Measurements from ENCODE around the gene ENHO. TPM values are rescaled to one million over a fixed set of nuclear protein-coding genes. Genes with fewer than 3 reads are reported as not detected.

The ENHO gene
- total RNA-seq, 1 donor: not detected

GRCh38 chr9:34501889-34502425 lies 20.8 kb downstream of the ENHO start:
- TF ChIP-seq, protein P1, sequence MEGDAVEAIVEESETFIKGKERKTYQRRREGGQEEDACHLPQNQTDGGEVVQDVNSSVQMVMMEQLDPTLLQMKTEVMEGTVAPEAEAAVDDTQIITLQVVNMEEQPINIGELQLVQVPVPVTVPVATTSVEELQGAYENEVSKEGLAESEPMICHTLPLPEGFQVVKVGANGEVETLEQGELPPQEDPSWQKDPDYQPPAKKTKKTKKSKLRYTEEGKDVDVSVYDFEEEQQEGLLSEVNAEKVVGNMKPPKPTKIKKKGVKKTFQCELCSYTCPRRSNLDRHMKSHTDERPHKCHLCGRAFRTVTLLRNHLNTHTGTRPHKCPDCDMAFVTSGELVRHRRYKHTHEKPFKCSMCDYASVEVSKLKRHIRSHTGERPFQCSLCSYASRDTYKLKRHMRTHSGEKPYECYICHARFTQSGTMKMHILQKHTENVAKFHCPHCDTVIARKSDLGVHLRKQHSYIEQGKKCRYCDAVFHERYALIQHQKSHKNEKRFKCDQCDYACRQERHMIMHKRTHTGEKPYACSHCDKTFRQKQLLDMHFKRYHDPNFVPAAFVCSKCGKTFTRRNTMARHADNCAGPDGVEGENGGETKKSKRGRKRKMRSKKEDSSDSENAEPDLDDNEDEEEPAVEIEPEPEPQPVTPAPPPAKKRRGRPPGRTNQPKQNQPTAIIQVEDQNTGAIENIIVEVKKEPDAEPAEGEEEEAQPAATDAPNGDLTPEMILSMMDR (IDR thresholded peaks at IDR 0.05; ENCODE audit: insufficient read depth, low read length): peak; percentile 59
- no peak overlapping the region for H3K4me3 ChIP-seq (ENCODE audit: low read depth, low read length)
- peak; percentile 96 for DNase-seq (ENCODE audit: low read depth)

DNA sequence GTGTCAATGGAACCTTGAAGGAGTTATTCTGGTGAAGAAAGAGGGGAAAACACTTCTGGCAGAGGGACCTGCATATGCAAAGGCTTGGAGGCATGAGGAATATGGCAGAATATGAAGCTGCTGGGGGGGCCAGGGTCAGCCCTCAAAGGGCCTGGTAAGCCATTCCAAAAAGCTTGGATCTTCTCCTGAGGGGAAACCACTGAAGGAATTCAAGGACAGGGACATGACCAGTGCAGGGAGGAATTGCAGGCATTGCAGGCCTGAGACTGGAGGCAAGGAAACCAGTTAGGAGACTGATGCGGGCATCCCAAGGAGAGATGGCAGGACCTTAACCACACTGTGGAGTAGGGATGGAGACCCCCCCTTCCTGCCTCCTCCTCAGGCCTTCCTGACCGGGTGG lies 21.4 kb downstream of the ENHO start:
- H3K4me3 ChIP-seq (ENCODE audit: low read depth, low read length): no peak overlapping the region
- DNase-seq (ENCODE audit: low read depth): no peak
- TF ChIP-seq, protein P1 (IDR thresholded peaks at IDR 0.05; ENCODE audit: insufficient read depth, low read length): no peak

- DNase-seq (ENCODE audit: low read depth): peak; percentile 47
- TF ChIP-seq, protein P1 (IDR thresholded peaks at IDR 0.05; ENCODE audit: insufficient read depth, low read length): peak; percentile 99
- no peak overlapping the region for H3K4me3 ChIP-seq (ENCODE audit: low read depth, low read length)
These were observed 22.0 kb downstream of the ENHO start for GRCh38 chr9:34500623-34501267.

GRCh38 chr9:34499076-34499475 lies 23.7 kb downstream of the ENHO start:
- TF ChIP-seq, protein P1 (IDR thresholded peaks at IDR 0.05; ENCODE audit: insufficient read depth, low read length): no peak
- DNase-seq (ENCODE audit: low read depth): no peak
- H3K4me3 ChIP-seq (ENCODE audit: low read depth, low read length): no peak overlapping the region

DNA sequence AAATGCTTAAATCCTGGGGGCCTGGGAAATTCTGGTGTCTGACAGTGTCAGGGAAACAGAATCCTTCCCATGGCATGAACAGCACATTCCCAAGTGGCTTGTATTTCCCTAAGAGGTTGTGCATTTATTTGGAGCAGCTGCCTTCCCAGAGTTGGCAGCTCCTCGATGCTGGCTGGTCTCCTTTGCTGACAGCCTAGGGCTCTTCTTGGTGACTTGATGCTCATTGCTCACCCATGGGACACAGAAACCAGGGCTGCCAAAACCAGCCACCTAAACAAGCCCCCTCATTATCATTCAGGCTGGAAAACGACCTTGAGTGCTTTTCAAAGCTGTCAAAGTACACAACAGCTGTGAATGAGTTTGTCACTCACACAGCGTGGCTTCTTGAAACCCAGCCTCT lies 24.2 kb downstream of the ENHO start:
- no peak for DNase-seq (ENCODE audit: low read depth)
- TF ChIP-seq, protein P1 (IDR thresholded peaks at IDR 0.05; ENCODE audit: insufficient read depth, low read length): no peak
- H3K4me3 ChIP-seq (ENCODE audit: low read depth, low read length): no peak overlapping the region

GRCh38 chr9:34496149-34496712 lies 26.6 kb downstream of the ENHO start:
- TF ChIP-seq, protein P1 (IDR thresholded peaks at IDR 0.05; ENCODE audit: insufficient read depth, low read length): no peak
- peak; percentile 59 for DNase-seq (ENCODE audit: low read depth)
- no peak overlapping the region for H3K4me3 ChIP-seq (ENCODE audit: low read depth, low read length)
